ENCODE results near the gene RABGGTA. TPM values are rescaled to one million over a fixed set of nuclear protein-coding genes. Genes with fewer than 3 reads are reported as not detected.

RABGGTA gene
- total and polyA plus RNA-seq, 9 donors: 7.9 to 48.3 (median 23.1) TPM

- Histone ChIP-seq H3K9me3 (no peaks in the 10 kb centered on the region), H3K27me3 (no peaks in the 10 kb centered on the region), H3K4me3 (no peak overlapping the region), H3K27ac (no peak overlapping the region), H3K4me1 (ENCODE audit: insufficient read depth) (peaks cover 11% of the 10 kb centered on the region), H3K36me3 (no peaks in the 10 kb centered on the region)
- WGBS, 3 donors: 75 to 79% (median 78%) methylated on average over 11 of the region's 11 CpGs
- TF ChIP-seq EP300 (IDR thresholded peaks at IDR 0.05) (no peak), POLR2A (IDR thresholded peaks at IDR 0.05) (no peak), CTCF (IDR thresholded peaks at IDR 0.05) (no peak)
- DNase-seq: no peak
- intact Hi-C loops (cut with DNase I): loop anchor here in 1 of 4 donors (5.0 kb wide), 1 partner anchor 65 kb away; the partner anchor contains the start of gene TINF2
Measured at GRCh38 chr14:24307156-24307574, 35.8 kb upstream of the RABGGTA start.

DNA sequence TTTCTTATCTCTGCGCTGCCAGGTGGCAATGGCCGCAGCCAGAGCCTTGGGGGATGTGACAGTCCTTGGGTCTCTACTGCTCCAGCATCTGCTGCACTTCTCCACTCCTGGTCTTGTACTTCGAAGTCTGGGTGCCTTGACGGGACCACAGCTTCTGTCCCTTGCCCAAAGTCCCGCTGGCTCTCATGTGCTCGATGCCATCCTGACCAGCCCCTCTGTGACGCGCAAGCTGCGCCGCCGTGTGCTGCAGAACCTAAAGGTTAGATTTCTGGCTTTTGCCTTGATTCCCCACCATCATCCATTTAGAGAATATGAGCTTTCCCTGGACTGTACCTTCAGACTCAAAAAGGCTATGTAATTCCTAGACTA lies 32.6 kb upstream of the RABGGTA start:
- no peaks in the 10 kb centered on the region for H3K27me3 ChIP-seq
- intact Hi-C loops (cut with DNase I): no loop called here
- H3K9me3 ChIP-seq: no peaks in the 10 kb centered on the region
- H3K36me3 ChIP-seq: no peaks in the 10 kb centered on the region
- no peak overlapping the region for H3K4me3 ChIP-seq
- no peak overlapping the region for H3K27ac ChIP-seq
- DNase-seq: no peak
- TF ChIP-seq POLR2A (IDR thresholded peaks at IDR 0.05): no peak
- TF ChIP-seq EP300 (IDR thresholded peaks at IDR 0.05): no peak
- no peak for TF ChIP-seq CTCF (IDR thresholded peaks at IDR 0.05)
- WGBS, 3 donors: 92 to 94% (median 93%) methylated on average over 11 of the region's 11 CpGs
- H3K4me1 ChIP-seq (ENCODE audit: insufficient read depth): peaks cover 3% of the 10 kb centered on the region

GRCh38 chr14:24300326-24300980 lies 29.1 kb upstream of the RABGGTA start:
- no peak for DNase-seq
- peaks cover 6% of the 10 kb centered on the region for H3K4me1 ChIP-seq (ENCODE audit: insufficient read depth)
- peak overlapping the region; percentile 32 to 65 for H3K27ac ChIP-seq
- TF ChIP-seq EP300 (IDR thresholded peaks at IDR 0.05) (no peak), POLR2A (IDR thresholded peaks at IDR 0.05) (no peak), CTCF (IDR thresholded peaks at IDR 0.05) (no peak)
- no peaks in the 10 kb centered on the region for H3K27me3 ChIP-seq
- WGBS, 3 donors: 22 to 26% (median 23%) methylated on average over 16 of the region's 16 CpGs
- intact Hi-C loops (cut with DNase I): no loop called here
- H3K9me3 ChIP-seq: no peaks in the 10 kb centered on the region
- H3K36me3 ChIP-seq: no peaks in the 10 kb centered on the region
- H3K4me3 ChIP-seq: peak overlapping the region; percentile 93

- H3K4me1 ChIP-seq (ENCODE audit: insufficient read depth): peaks cover 6% of the 10 kb centered on the region
- DNase-seq: peak; percentile 87 to 96 (median 93)
- TF ChIP-seq EP300 (IDR thresholded peaks at IDR 0.05) (no peak), CTCF (IDR thresholded peaks at IDR 0.05) (no peak), POLR2A (IDR thresholded peaks at IDR 0.05) (peak; percentile 76)
- H3K27ac ChIP-seq: peak within 1 kb of the TSS; percentile 33 to 65
- H3K27me3 ChIP-seq: no peaks in the 10 kb centered on the region
- WGBS, 3 donors: 1% methylated on average over 51 to 75 of the region's 75 CpGs
- intact Hi-C loops (cut with DNase I): loop anchor here in 1 of 4 donors (5.0 kb wide), 1 partner anchor 57 kb away; the partner anchor contains the start of gene TINF2
- no peaks in the 10 kb centered on the region for H3K9me3 ChIP-seq
- H3K36me3 ChIP-seq: no peaks in the 10 kb centered on the region
- H3K4me3 ChIP-seq: peak within 1 kb of the TSS; percentile 93
Measured at GRCh38 chr14:24299255-24300191, 28.1 kb upstream of the RABGGTA start, which contains the start of the genes DHRS1 and NOP9. DHRS1 (minus strand) TSS chr14:24299780; CDS start chr14:24299106, 674 bp downstream. NOP9 (plus strand) TSS chr14:24299850; CDS start chr14:24299955, 105 bp downstream.

Data from ovary (tissue), 9 donors.